ENCODE results near the gene CFAP65. TPM values are rescaled to one million over a fixed set of nuclear protein-coding genes. Genes with fewer than 3 reads are reported as not detected.

CFAP65 gene
- total RNA-seq, 6 experiments from 2014 or later: not detected

- Histone ChIP-seq H3K27me3 (peaks cover 14 to 35% of the 10 kb centered on the region in 2 donors), H3K36me3 (no peaks in the 10 kb centered on the region), H3K27ac (no peak overlapping the region), H3K9me3 (no peaks in the 10 kb centered on the region), H3K4me3 (no peak overlapping the region), H3K4me1 (peaks cover 0 to 20% (median 3%) of the 10 kb centered on the region in 4 donors)
- 1% methylated on average over 15 of the region's 50 CpGs for WGBS (ENCODE audit: insufficient coverage, low coverage, low lambda C conversion rate, missing lambda C conversion rate)
- intact Hi-C loops (cut with DNase I): no loop called here
- peak in 1 of 3 donors; percentile 61 for DNase-seq
- TF ChIP-seq CTCF (IDR thresholded peaks at IDR 0.05): no peak
- TF ChIP-seq POLR2A (IDR thresholded peaks at IDR 0.05): no peak
- ATAC-seq: peak; percentile 32 to 56 (median 50)
Observed at GRCh38 chr2:218984239-218985020, 56.9 kb downstream of the CFAP65 start.

- no peak overlapping the region for H3K4me3 ChIP-seq
- WGBS (ENCODE audit: insufficient coverage, low coverage, low lambda C conversion rate, missing lambda C conversion rate): 8% methylated on average over 8 of the region's 10 CpGs
- H3K27me3 ChIP-seq: peaks cover 14 to 35% of the 10 kb centered on the region in 2 donors
- H3K9me3 ChIP-seq: no peaks in the 10 kb centered on the region
- intact Hi-C loops (cut with DNase I): no loop called here
- TF ChIP-seq CTCF (IDR thresholded peaks at IDR 0.05) (no peak), POLR2A (IDR thresholded peaks at IDR 0.05) (no peak)
- no peaks in the 10 kb centered on the region for H3K36me3 ChIP-seq
- peaks cover 0 to 20% (median 3%) of the 10 kb centered on the region in 4 donors for H3K4me1 ChIP-seq
- ATAC-seq: no peak
- no peak overlapping the region for H3K27ac ChIP-seq
- no peak for DNase-seq
Observed at GRCh38 chr2:218983934-218984238, 57.4 kb downstream of the CFAP65 start.

- peaks cover 14 to 35% of the 10 kb centered on the region in 2 donors for H3K27me3 ChIP-seq
Observed at GRCh38 chr2:218983263-218983933, 57.9 kb downstream of the CFAP65 start.

GRCh38 chr2:218982586-218983262, 58.6 kb downstream of the CFAP65 start:
- no peak overlapping the region for H3K4me3 ChIP-seq
- WGBS (ENCODE audit: insufficient coverage, low coverage, low lambda C conversion rate, missing lambda C conversion rate): 5% methylated on average over 17 of the region's 28 CpGs
- peaks cover 14 to 35% of the 10 kb centered on the region in 2 donors for H3K27me3 ChIP-seq
- no peak for DNase-seq
- H3K4me1 ChIP-seq: peaks cover 0 to 20% (median 3%) of the 10 kb centered on the region in 4 donors
- no peaks in the 10 kb centered on the region for H3K9me3 ChIP-seq
- H3K27ac ChIP-seq: no peak overlapping the region
- TF ChIP-seq CTCF (IDR thresholded peaks at IDR 0.05): no peak
- no peak for TF ChIP-seq POLR2A (IDR thresholded peaks at IDR 0.05)
- H3K36me3 ChIP-seq: no peaks in the 10 kb centered on the region
- no peak for ATAC-seq
- intact Hi-C loops (cut with DNase I): no loop called here

More at GRCh38 chr2:218983263-218983933, 57.9 kb downstream of the CFAP65 start:
- Histone ChIP-seq H3K27ac (no peak overlapping the region), H3K36me3 (no peaks in the 10 kb centered on the region), H3K4me1 (peaks cover 0 to 20% (median 3%) of the 10 kb centered on the region in 4 donors), H3K4me3 (no peak overlapping the region), H3K9me3 (no peaks in the 10 kb centered on the region)
- intact Hi-C loops (cut with DNase I): no loop called here
- DNase-seq (no peak), ATAC-seq (peak in 1 of 4 donors; percentile 31)
- TF ChIP-seq CTCF (IDR thresholded peaks at IDR 0.05): no peak
- no peak for TF ChIP-seq POLR2A (IDR thresholded peaks at IDR 0.05)
- 10% methylated on average over 9 of the region's 23 CpGs for WGBS (ENCODE audit: insufficient coverage, low coverage, low lambda C conversion rate, missing lambda C conversion rate)

All from right lobe of liver (tissue), 6 donors.